Spleen (tissue), 11 donors: ENCODE results near the gene PDE1C. TPM values are rescaled to one million over a fixed set of nuclear protein-coding genes. Genes with fewer than 3 reads are reported as not detected.

ENCODE experiments used
- DNase-seq: peaks from one replicate; pipeline ENCODE4 v3.0.0-alpha.2; 2020
- H3K27ac ChIP-seq, 8 donors: fragments of 200-600 bp; sonication (generic) in 7 of 8; 1 replicate in 4 of 8; 2 replicates in 4 of 8; pipeline versions ENCODE4 v1.5.0 to v1.8.0; 2016 to 2021; ENCODE audit warnings: inconsistent platforms in 4 of 8, mild to moderate bottlenecking in 4 of 8, moderate library complexity in 1 of 8
- H3K27me3 ChIP-seq, 7 donors: fragments of 200-600 bp; sonication (generic) in 6 of 7; replicated peaks in 1 of 7; 1 replicate in 4 of 7; 2 replicates in 3 of 7; pipeline versions ENCODE4 v1.5.0 to v1.8.0; 2016 to 2021; ENCODE audit warnings: inconsistent platforms in 3 of 7, mild to moderate bottlenecking in 1 of 7
- H3K36me3 ChIP-seq, 6 donors: fragments of 200-600 bp; sonication (generic) in 5 of 6; 1 replicate in 4 of 6; 2 replicates in 2 of 6; pipeline versions ENCODE4 v1.5.0 to v1.8.0; 2016 to 2021; ENCODE audit warnings: inconsistent platforms in 2 of 6
- H3K4me1 ChIP-seq, 6 donors: fragments of 200-600 bp; sonication (generic) in 5 of 6; 1 replicate in 3 of 6; 2 replicates in 3 of 6; pipeline versions ENCODE4 v1.5.0 to v1.8.0; 2016 to 2021; ENCODE audit warnings: inconsistent platforms in 3 of 6
- H3K4me3 ChIP-seq, 8 donors: fragments of 200-600 bp; sonication (generic) in 7 of 8; 1 replicate in 4 of 8; 2 replicates in 4 of 8; pipeline versions ENCODE4 v1.5.0 to v1.8.0; 2016 to 2021; ENCODE audit warnings: inconsistent platforms in 4 of 8, mild to moderate bottlenecking in 4 of 8, moderate library complexity in 2 of 8
- H3K9me3 ChIP-seq, 8 donors: fragments of 200-600 bp; sonication (generic) in 7 of 8; 1 replicate in 4 of 8; 2 replicates in 4 of 8; pipeline versions ENCODE4 v1.5.0 to v1.8.0; 2016 to 2021; ENCODE audit warnings: inconsistent platforms in 4 of 8
- POLR2A ChIP-seq, 3 donors: fragments of 450-650 bp; IDR thresholded peaks; one replicate each; pipeline ENCODE4 v1.5.1; 2017; ENCODE audit warnings: antibody characterized with exemption in 3 of 3, mild to moderate bottlenecking in 1 of 3
- POLR2AphosphoS5 ChIP-seq, 3 donors: sonication (generic); formaldehyde crosslinking; IDR thresholded peaks; one replicate each; pipeline ENCODE4 v1.5.1; 2017; ENCODE audit warnings: antibody characterized with exemption in 3 of 3
- WGBS, 5 donors: extraction: QIAGEN DNeasy Blood & Tissue Kit in 3 of 5; methylation state at CpG; one replicate each; pipeline versions ENCODE4 v1.1.5 to v1.1.7; 2013 to 2018; 5-methylcytosine and 5-hydroxymethylcytosine counted together
- intact Hi-C: fragments of 100-400 bp; cut with DNase I; formaldehyde crosslinking; loops from one replicate; pipeline ENCODE4 v1.15.0; 2023; ENCODE audit warnings: low total_unique reads
- polyA plus RNA-seq, 3 donors: library from polyadenylated mRNA; stranded (reverse); fragments of 200-250 nt; gene quantifications; one replicate each; pipeline ENCODE4 v1.2.1, GENCODE V29; 2013
- total RNA-seq, 7 donors: library from RNA; depleted of rRNA in 3 of 7; stranded (reverse); fragments of >200 nt in 3 of 7; fragmentation: NEBNext Ultra II Directional in 4 of 7; extraction: Animal tissue kit (Norgen Biotek cat#: 25700) in 4 of 7; gene quantifications; one replicate each; pipeline versions ENCODE4 v1.1.0 to v1.2.1, GENCODE V29; 2016 to 2021
- TF ChIP-seq, protein P1 (sequence below), 11 experiments: fragments of 200-600 bp in 7 of 11; fragments of 450-650 bp in 4 of 11; sonication (generic) in 4 of 11; IDR thresholded peaks in 8 of 11; conservative IDR thresholded peaks in 3 of 11; 1 replicate in 7 of 11; 2 replicates in 4 of 11; pipeline versions ENCODE4 v1.4.0 to v1.8.0; 2016 to 2021; ENCODE audit warnings: antibody characterized with exemption in 11 of 11, inconsistent platforms in 4 of 11, mild to moderate bottlenecking in 1 of 11
- donor health status: healthy with polysubstance abuse.
- donor health status: DM: no; HTN: no; CAD: no; lungs with moderate emphysema.
- donor health status: DM: no; HTN: no; CAD: no.
- donor health status: Bipolar disorder and iron deficiency.
- donor health status: healthy.
- donor health status: DM: no; HTN: no; CAD: no.
- donor health status: DM: yes; HTN: yes; CAD: no.

The PDE1C gene
- total and polyA plus RNA-seq, 10 donors = 0.53 to 3.3 (median 1.6) TPM

DNA sequence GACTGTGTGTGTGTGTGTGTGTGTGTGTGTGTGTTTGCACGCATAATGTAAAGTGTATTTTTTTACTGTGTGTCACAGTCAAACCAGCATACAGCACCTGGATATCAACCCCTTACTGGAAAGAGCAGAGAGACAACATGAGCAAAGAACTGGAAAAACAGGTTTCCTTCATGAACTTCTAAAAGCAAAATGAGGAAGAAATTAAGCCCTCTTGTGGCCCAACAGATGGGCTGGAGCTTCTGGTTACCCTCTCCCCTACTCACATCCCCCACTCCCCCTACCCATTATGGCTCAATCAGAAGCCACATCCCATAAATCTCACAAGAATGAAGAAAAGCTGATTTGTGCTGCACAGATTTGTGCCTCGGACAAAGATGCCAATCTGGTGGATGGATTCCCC, 36.2 kb downstream of the PDE1C start:
- WGBS, 5 donors = 89 to 93% (median 92%) methylated on average over 2 of the region's 2 CpGs
- H3K4me1 ChIP-seq = no peaks in the 10 kb centered on the region
- no peak overlapping the region for H3K27ac ChIP-seq
- H3K36me3 ChIP-seq = no peaks in the 10 kb centered on the region
- intact Hi-C loops = no loop called here
- TF ChIP-seq POLR2A (IDR thresholded peaks at IDR 0.05) (no peak), POLR2AphosphoS5 (IDR thresholded peaks at IDR 0.05) (no peak)
- TF ChIP-seq, protein P1, sequence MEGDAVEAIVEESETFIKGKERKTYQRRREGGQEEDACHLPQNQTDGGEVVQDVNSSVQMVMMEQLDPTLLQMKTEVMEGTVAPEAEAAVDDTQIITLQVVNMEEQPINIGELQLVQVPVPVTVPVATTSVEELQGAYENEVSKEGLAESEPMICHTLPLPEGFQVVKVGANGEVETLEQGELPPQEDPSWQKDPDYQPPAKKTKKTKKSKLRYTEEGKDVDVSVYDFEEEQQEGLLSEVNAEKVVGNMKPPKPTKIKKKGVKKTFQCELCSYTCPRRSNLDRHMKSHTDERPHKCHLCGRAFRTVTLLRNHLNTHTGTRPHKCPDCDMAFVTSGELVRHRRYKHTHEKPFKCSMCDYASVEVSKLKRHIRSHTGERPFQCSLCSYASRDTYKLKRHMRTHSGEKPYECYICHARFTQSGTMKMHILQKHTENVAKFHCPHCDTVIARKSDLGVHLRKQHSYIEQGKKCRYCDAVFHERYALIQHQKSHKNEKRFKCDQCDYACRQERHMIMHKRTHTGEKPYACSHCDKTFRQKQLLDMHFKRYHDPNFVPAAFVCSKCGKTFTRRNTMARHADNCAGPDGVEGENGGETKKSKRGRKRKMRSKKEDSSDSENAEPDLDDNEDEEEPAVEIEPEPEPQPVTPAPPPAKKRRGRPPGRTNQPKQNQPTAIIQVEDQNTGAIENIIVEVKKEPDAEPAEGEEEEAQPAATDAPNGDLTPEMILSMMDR (IDR thresholded peaks at IDR 0.05 in 8 of 11, conservative IDR thresholded peaks at IDR 0.05 in 3 of 11) = no peak
- no peaks in the 10 kb centered on the region for H3K9me3 ChIP-seq
- H3K27me3 ChIP-seq = no peaks in the 10 kb centered on the region
- no peak overlapping the region for H3K4me3 ChIP-seq
- no peak for DNase-seq

DNA sequence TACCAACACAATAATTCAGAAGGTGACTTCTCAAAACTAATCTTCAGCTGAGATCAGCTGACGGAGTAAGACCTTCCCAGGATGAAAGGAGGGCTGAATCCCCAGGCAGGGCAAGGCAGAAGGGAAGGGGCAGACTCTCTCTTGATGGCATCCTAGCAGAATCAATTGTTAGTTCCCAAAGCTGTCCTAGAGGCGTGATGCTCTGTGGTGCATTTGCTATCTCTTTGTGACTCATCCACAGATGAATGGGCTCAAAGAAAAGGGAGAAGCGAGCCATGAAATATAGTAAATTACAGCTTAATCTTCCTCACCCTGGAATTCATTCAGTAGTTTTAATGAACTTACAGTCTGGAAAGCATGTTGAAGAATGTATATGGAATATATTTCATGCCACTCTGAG, 37.2 kb downstream of the PDE1C start:
- WGBS, 5 donors = 86 to 93% (median 90%) methylated on average over 3 of the region's 3 CpGs
- TF ChIP-seq POLR2AphosphoS5 (IDR thresholded peaks at IDR 0.05) = no peak
- TF ChIP-seq, protein P1 (IDR thresholded peaks at IDR 0.05 in 8 of 11, conservative IDR thresholded peaks at IDR 0.05 in 3 of 11) = no peak
- no peak for TF ChIP-seq POLR2A (IDR thresholded peaks at IDR 0.05)
- H3K27ac ChIP-seq = no peak overlapping the region

DNA sequence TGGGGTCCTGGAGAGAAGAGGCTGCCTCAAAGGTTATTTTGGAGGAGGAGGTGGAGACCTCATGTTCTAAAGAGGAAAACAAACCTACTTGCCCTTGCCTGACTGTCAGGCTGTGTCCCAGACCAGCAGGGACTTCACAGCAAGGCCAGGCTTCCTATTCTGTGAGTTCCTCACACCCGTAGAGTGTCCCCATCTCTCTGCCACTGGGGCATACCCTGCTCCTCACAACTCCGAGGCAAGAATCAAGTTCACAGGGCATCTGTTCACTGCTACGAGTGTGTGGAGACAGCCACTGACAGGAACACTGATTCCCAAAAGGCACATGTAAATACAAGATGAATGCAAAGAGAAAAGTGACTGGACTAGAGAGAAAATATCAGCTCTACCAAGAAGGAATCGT, 38.0 kb downstream of the PDE1C start:
- intact Hi-C loops = no loop called here
- no peaks in the 10 kb centered on the region for H3K9me3 ChIP-seq
- DNase-seq = no peak
- no peak overlapping the region for H3K27ac ChIP-seq
- H3K4me3 ChIP-seq = no peak overlapping the region
- TF ChIP-seq POLR2AphosphoS5 (IDR thresholded peaks at IDR 0.05) = no peak
- no peak for TF ChIP-seq POLR2A (IDR thresholded peaks at IDR 0.05)
- TF ChIP-seq, protein P1 (IDR thresholded peaks at IDR 0.05 in 8 of 11, conservative IDR thresholded peaks at IDR 0.05 in 3 of 11) = no peak
- H3K36me3 ChIP-seq = no peaks in the 10 kb centered on the region
- 75 to 84% (median 82%) methylated on average over 4 of the region's 4 CpGs for WGBS, 5 donors
- no peaks in the 10 kb centered on the region for H3K4me1 ChIP-seq
- H3K27me3 ChIP-seq = no peaks in the 10 kb centered on the region

More for the DNA sequence above, 37.2 kb downstream of the PDE1C start:
- no peaks in the 10 kb centered on the region for H3K36me3 ChIP-seq
- H3K4me3 ChIP-seq = no peak overlapping the region
- no peaks in the 10 kb centered on the region for H3K9me3 ChIP-seq
- intact Hi-C loops = no loop called here
- no peaks in the 10 kb centered on the region for H3K4me1 ChIP-seq
- no peaks in the 10 kb centered on the region for H3K27me3 ChIP-seq
- no peak for DNase-seq

DNA sequence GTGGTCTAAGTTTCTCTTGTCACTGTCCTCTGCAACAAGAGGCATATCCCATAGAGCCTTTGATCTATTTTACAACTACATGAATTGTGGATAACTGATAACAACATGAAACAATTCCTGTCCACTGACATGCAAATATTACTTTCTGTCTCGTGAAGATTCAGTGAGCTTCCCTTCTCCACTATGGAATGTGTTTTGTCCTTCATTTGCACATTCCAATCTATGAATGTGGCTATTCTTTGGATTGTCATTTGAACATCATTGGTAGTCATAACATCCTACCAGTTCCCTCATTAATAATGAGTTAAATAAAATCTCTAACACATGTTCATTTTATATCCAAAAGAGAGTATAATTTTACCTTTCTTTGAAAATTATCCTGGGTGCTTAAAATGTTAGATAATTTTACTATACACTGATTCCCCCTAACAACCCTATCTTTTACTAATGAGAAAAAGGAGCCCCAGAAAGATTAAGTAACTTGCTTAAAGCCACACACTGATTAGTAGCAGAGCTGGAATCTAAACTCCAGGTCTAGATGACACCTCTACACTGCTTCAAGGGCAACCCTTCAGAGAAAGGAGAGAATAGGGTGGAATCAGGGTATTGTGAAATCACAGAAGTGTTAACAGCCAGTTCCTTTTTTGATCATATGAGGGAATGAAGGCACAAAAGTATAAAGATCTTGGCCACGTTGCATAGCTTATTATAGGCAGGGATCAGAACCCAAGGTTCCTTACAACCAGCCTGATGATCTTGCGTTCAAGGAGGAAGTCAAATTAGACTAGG, 39.1 kb downstream of the PDE1C start:
- 51 to 70% (median 52%) methylated on average over 3 of the region's 3 CpGs for WGBS, 5 donors
- Histone ChIP-seq H3K36me3 (no peaks in the 10 kb centered on the region), H3K9me3 (no peaks in the 10 kb centered on the region), H3K27ac (no peak overlapping the region), H3K4me1 (no peaks in the 10 kb centered on the region), H3K4me3 (no peak overlapping the region), H3K27me3 (no peaks in the 10 kb centered on the region)
- intact Hi-C loops = no loop called here
- no peak for DNase-seq
- TF ChIP-seq POLR2A (IDR thresholded peaks at IDR 0.05) = no peak
- TF ChIP-seq, protein P1 (IDR thresholded peaks at IDR 0.05 in 8 of 11, conservative IDR thresholded peaks at IDR 0.05 in 3 of 11) = no peak
